DMS114 treated with DMSO at 0.1 percent for 48 hours (cell line): ENCODE data around the gene SLC25A24.
"Not testable (repeated sequence)": the region's sequence is repeated elsewhere in the genome, so short reads cannot be mapped to it uniquely, and the experiment has no call there.

Experiments
- DNase-seq: peaks from one replicate; lab custom pipeline; 2025; ENCODE audit not compliant: unreplicated experiment; lab: John Stamatoyannopoulos, UW

SLC25A24 gene

GRCh38 chr1:108140936-108141335, 59.2 kb downstream of the SLC25A24 start:
- no peak for DNase-seq

- no peak for DNase-seq
These were observed 60.0 kb downstream of the SLC25A24 start for GRCh38 chr1:108140177-108140576.

- not testable (repeated sequence) for DNase-seq
These were observed 60.6 kb downstream of the SLC25A24 start for GRCh38 chr1:108139555-108139954.

GRCh38 chr1:108133148-108133547, 67.0 kb downstream of the SLC25A24 start:
- not testable (repeated sequence) for DNase-seq

- not testable (repeated sequence) for DNase-seq
These were observed 67.8 kb downstream of the SLC25A24 start for GRCh38 chr1:108132367-108132766.

- not testable (repeated sequence) for DNase-seq
These were observed 68.9 kb downstream of the SLC25A24 start for GRCh38 chr1:108131281-108131680.

- no peak for DNase-seq
These were observed 69.3 kb downstream of the SLC25A24 start for GRCh38 chr1:108130794-108131193.

GRCh38 chr1:108129999-108130398, 70.1 kb downstream of the SLC25A24 start:
- DNase-seq = no peak

- DNase-seq = peak; percentile 82
These were observed 74.6 kb downstream of the SLC25A24 start for GRCh38 chr1:108125312-108126138.

- DNase-seq = no peak
These were observed 75.4 kb downstream of the SLC25A24 start for GRCh38 chr1:108124622-108125311.

GRCh38 chr1:108124023-108124422, 76.1 kb downstream of the SLC25A24 start:
- no peak for DNase-seq

- DNase-seq = no peak
These were observed 78.6 kb downstream of the SLC25A24 start for GRCh38 chr1:108121358-108122143.

GRCh38 chr1:108120163-108120562, 80.0 kb downstream of the SLC25A24 start:
- no peak for DNase-seq

- DNase-seq = no peak
These were observed 80.6 kb downstream of the SLC25A24 start for GRCh38 chr1:108119500-108119899.

GRCh38 chr1:108117945-108118902, 81.9 kb downstream of the SLC25A24 start:
- no peak for DNase-seq

- DNase-seq = no peak
These were observed 82.9 kb downstream of the SLC25A24 start for GRCh38 chr1:108117237-108117636.

GRCh38 chr1:108114033-108114599, 86.0 kb downstream of the SLC25A24 start:
- no peak for DNase-seq

GRCh38 chr1:108113496-108113895, 86.6 kb downstream of the SLC25A24 start:
- no peak for DNase-seq

- DNase-seq = no peak
These were observed 90.7 kb downstream of the SLC25A24 start for GRCh38 chr1:108109295-108109973.
